IMR-90 (cell line): ENCODE measurements around the gene CHN1.

Experiments used
- CEBPB ChIP-seq: IDR thresholded peaks from 2 replicates; pipeline ENCODE4 v1.6.1; 2012; ENCODE audit warnings: low read depth, low read length, improper control_type of control experiment
- CTCF ChIP-seq: conservative IDR thresholded peaks from 2 replicates; pipeline ENCODE4 v1.5.1; 2012; ENCODE audit warnings: mild to moderate bottlenecking, low read depth, low read length, improper control_type of control experiment
- ELK1 ChIP-seq: fragments of 150-350 bp; IDR thresholded peaks from 2 replicates; pipeline ENCODE4 v1.6.1; 2016; ENCODE audit warnings: low read depth, mild to moderate bottlenecking, low read length, moderate library complexity, borderline replicate concordance
- POLR2A ChIP-seq: IDR thresholded peaks from 2 replicates; pipeline ENCODE4 v1.6.1; 2012; ENCODE audit warnings: mild to moderate bottlenecking, low read depth, low read length

- no peak for TF ChIP-seq POLR2A
- TF ChIP-seq CEBPB = no peak
- no peak for TF ChIP-seq CTCF
- no peak for TF ChIP-seq ELK1
Observed at GRCh38 chr2:174844295-174844708, 160.9 kb downstream of the CHN1 start.
